ENCODE measurements around the gene ST3GAL4. TPM values are rescaled to one million over a fixed set of nuclear protein-coding genes. Genes with fewer than 3 reads are reported as not detected.

Gene ST3GAL4
- total and polyA plus RNA-seq, 2 of the 8 experiments (the other 6 are each of a cell fraction or from before 2014, with no cell fraction given): 15.6 to 20.0 TPM

DNA sequence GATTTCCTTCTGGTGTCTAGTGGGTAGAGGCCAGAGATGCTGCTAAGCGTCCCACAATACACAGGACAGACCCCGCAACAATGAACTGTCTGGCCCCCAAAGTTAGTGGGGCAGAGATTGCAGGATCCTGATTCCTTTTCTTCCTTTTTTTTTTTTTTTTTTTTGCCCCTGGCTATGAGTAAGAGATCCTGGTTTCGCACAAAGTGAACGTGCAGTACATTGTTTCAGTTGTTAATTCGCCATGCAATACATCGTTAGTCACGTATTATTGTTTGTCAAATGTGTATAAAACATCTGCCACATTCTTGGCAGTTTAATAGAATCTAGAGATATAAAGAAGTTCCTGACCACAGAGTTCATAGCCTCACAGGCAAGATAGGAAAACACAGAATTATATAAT lies 20.2 kb downstream of the ST3GAL4 start:
- no peak overlapping the region for H4K91ac ChIP-seq (replicated peaks; ENCODE audit: insufficient read length, low read length)
- H3K56ac ChIP-seq (replicated peaks; ENCODE audit: insufficient read length, low read depth, low read length): no peak overlapping the region
- H3K23me2 ChIP-seq (ENCODE audit: low read depth, low read length): no peaks in the 10 kb centered on the region
- no peak overlapping the region for H3K14ac ChIP-seq (ENCODE audit: insufficient read length)
- no peak overlapping the region for H3K27ac ChIP-seq (ENCODE audit: low read depth, low read length)
- H3K18ac ChIP-seq (ENCODE audit: extremely low read depth, low read length): no peak overlapping the region
- no peaks in the 10 kb centered on the region for H3K27me3 ChIP-seq (replicated peaks in 1 of 4; ENCODE audit: control insufficient read depth in 3 of 4, extremely low read depth in 1 of 4, insufficient read depth in 3 of 4, low read length in 3 of 4)
- no peak overlapping the region for H2AK5ac ChIP-seq (ENCODE audit: low read depth, low read length)
- CTCF ChIA-PET (ENCODE audit: partially characterized antibody): no interaction called here
- peaks cover 0 to 20% of the 10 kb centered on the region in 2 experiments; a peak in 2 of 4 replicates for H3K79me2 ChIP-seq (ENCODE audit: control insufficient read depth in 1 of 2, insufficient read depth in 2 of 2, low read length in 2 of 2)
- no peak overlapping the region for H2AFZ ChIP-seq (ENCODE audit: low read length)
- H3K4me2 ChIP-seq (ENCODE audit: insufficient read depth in 1 of 2, low read depth in 2 of 2, low read length in 2 of 2): no peak overlapping the region
- H3K79me1 ChIP-seq (ENCODE audit: low read depth, low read length): peaks cover 5% of the 10 kb centered on the region
- no peak for DNase-seq (ENCODE audit: low read depth in 1 of 2, low spot score in 2 of 2)
- no peak overlapping the region for H2BK20ac ChIP-seq (ENCODE audit: low read length)
- H3K4me1 ChIP-seq (replicated peaks in 1 of 4; ENCODE audit: control insufficient read depth in 3 of 4, insufficient read depth in 4 of 4, low read length in 3 of 4): no peaks in the 10 kb centered on the region
- no peaks in the 10 kb centered on the region for H3K36me3 ChIP-seq (ENCODE audit: control insufficient read depth in 2 of 4, insufficient read depth in 4 of 4, low read length in 3 of 4)
- POLR2A ChIA-PET (ENCODE audit: partially characterized antibody): no interaction called here
- H4K5ac ChIP-seq (ENCODE audit: insufficient read length, low read depth, low read length): no peak overlapping the region
- FAIRE-seq: no peak
- no peaks in the 10 kb centered on the region for H3K9me3 ChIP-seq (ENCODE audit: insufficient read depth in 2 of 2, low read depth in 1 of 2, low read length in 1 of 2)
- H3K23ac ChIP-seq (ENCODE audit: insufficient read length): no peak overlapping the region
- peaks cover 0 to 2% of the 10 kb centered on the region in 2 experiments for H4K20me1 ChIP-seq (replicated peaks in 1 of 2; ENCODE audit: control insufficient read depth in 1 of 2, insufficient read depth in 2 of 2, low read length in 2 of 2)
- H3K4me3 ChIP-seq (ENCODE audit: extremely low read depth in 1 of 4, insufficient read depth in 2 of 4, low read depth in 3 of 4, low read length in 4 of 4): no peak overlapping the region
- no peak overlapping the region for H2BK12ac ChIP-seq (ENCODE audit: low read depth, low read length)
- WGBS, 2 experiments (ENCODE audit: extremely low coverage in 1 of 2, insufficient coverage in 1 of 2, insufficient read length in 1 of 2, insufficient replicate concordance in 2 of 2, low coverage in 1 of 2, low lambda C conversion rate in 2 of 2, missing lambda C conversion rate in 1 of 2): 94% methylated on average over 7 of the region's 7 CpGs; no CpG with 5 or more reads in 1 of the 2 experiments
- no peak overlapping the region for H2BK120ac ChIP-seq (replicated peaks; ENCODE audit: low read depth, low read length)
- no peak overlapping the region for H3K9ac ChIP-seq (replicated peaks in 1 of 4; ENCODE audit: extremely low read depth in 1 of 4, low read depth in 3 of 4, low read length in 3 of 4)
- no peak overlapping the region for H4K8ac ChIP-seq (ENCODE audit: extremely low read depth, insufficient read depth, low read length)
- no peak overlapping the region for H2BK5ac ChIP-seq (ENCODE audit: low read depth, low read length)
- H2BK15ac ChIP-seq (ENCODE audit: low read length): no peak overlapping the region
- H3K4ac ChIP-seq (replicated peaks; ENCODE audit: insufficient read length, low read depth, low read length): no peak overlapping the region
- TF ChIP-seq EZH2 (IDR thresholded peaks at IDR 0.05; ENCODE audit: low read depth, low read length, severe bottlenecking): no peak
- TF ChIP-seq KDM4A (IDR thresholded peaks at IDR 0.05; ENCODE audit: low read depth, low read length, severe bottlenecking): no peak
- TF ChIP-seq SIRT6 (IDR thresholded peaks at IDR 0.05; ENCODE audit: low read length): no peak
- no peak for TF ChIP-seq SUZ12 (IDR thresholded peaks at IDR 0.05; ENCODE audit: low read length)
- TF ChIP-seq, protein P1, sequence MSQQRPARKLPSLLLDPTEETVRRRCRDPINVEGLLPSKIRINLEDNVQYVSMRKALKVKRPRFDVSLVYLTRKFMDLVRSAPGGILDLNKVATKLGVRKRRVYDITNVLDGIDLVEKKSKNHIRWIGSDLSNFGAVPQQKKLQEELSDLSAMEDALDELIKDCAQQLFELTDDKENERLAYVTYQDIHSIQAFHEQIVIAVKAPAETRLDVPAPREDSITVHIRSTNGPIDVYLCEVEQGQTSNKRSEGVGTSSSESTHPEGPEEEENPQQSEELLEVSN (IDR thresholded peaks at IDR 0.05): no peak
- TF ChIP-seq PHF8 (conservative IDR thresholded peaks at IDR 0.05; ENCODE audit: low read depth, low read length): no peak
- TF ChIP-seq TCF12 (IDR thresholded peaks at IDR 0.05; ENCODE audit: low read depth, low read length): no peak
- TF ChIP-seq, protein P2, sequence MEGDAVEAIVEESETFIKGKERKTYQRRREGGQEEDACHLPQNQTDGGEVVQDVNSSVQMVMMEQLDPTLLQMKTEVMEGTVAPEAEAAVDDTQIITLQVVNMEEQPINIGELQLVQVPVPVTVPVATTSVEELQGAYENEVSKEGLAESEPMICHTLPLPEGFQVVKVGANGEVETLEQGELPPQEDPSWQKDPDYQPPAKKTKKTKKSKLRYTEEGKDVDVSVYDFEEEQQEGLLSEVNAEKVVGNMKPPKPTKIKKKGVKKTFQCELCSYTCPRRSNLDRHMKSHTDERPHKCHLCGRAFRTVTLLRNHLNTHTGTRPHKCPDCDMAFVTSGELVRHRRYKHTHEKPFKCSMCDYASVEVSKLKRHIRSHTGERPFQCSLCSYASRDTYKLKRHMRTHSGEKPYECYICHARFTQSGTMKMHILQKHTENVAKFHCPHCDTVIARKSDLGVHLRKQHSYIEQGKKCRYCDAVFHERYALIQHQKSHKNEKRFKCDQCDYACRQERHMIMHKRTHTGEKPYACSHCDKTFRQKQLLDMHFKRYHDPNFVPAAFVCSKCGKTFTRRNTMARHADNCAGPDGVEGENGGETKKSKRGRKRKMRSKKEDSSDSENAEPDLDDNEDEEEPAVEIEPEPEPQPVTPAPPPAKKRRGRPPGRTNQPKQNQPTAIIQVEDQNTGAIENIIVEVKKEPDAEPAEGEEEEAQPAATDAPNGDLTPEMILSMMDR (IDR thresholded peaks at IDR 0.05; ENCODE audit: control extremely low read depth in 1 of 3, insufficient read depth in 1 of 3, low read depth in 1 of 3, low read length in 3 of 3): no peak
- no peak for TF ChIP-seq MAFK (IDR thresholded peaks at IDR 0.05; ENCODE audit: low read depth, low read length)
- TF ChIP-seq EGR1 (IDR thresholded peaks at IDR 0.05; ENCODE audit: borderline replicate concordance, low read depth, low read length): no peak
- no peak for TF ChIP-seq POU5F1 (IDR thresholded peaks at IDR 0.05; ENCODE audit: low read depth, low read length)
- TF ChIP-seq CREB1 (IDR thresholded peaks at IDR 0.05): no peak
